Heart left ventricle (tissue), 13 donors: ENCODE data around the gene STK4.

Experiments
- POLR2A ChIP-seq, 2 donors: fragments of 450-650 bp; IDR thresholded peaks; one replicate each; pipeline ENCODE4 v1.6.1; 2017; ENCODE audit warnings: antibody characterized with exemption in 2 of 2, mild to moderate bottlenecking in 2 of 2, moderate library complexity in 2 of 2
- TF ChIP-seq, protein P1 (sequence below), 12 donors: fragments of 200-600 bp; sonication (generic) in 4 of 12; IDR thresholded peaks; one replicate each; pipeline versions ENCODE4 v1.5.0 to v1.8.0; 2018 to 2022; ENCODE audit warnings: antibody characterized with exemption in 12 of 12, mild to moderate bottlenecking in 5 of 12
- donor health status: ischemic (EF 13 %, LVEDD 7.1; RV severe dilation, severe dysfunction).
- donor health status: DM: no; HTN: yes; CAD: no.
- donor health status: DM: no; HTN: no; CAD: no.
- donor health status: ischemic (EF 25% LVEDD 6.9; RV normal size, moderate dysfunction).
- donor health status: ischemic (EF 25% LVEDD 5.7; RV mildly dilated, moderate dysfunction).
- donor health status: ischemic (EF 35%, LVEDD 5.7; RV mildly dilated, moderate dysfunction).
- donor health status: nonischemic (EF 11% LVEDD 7.7; RV severe dilation, severe dysfunction).
- donor health status: DM: yes; HTN: yes; CAD: no.
- donor health status: PGD.
- donor health status: ischemic (EF 29% LVEDD 5.4; RV normal size, mild dysfunction).
- donor health status: nonischemic (EF 23%, LVEDD 6.1; RV moderate dilation, normal function).

DNA sequence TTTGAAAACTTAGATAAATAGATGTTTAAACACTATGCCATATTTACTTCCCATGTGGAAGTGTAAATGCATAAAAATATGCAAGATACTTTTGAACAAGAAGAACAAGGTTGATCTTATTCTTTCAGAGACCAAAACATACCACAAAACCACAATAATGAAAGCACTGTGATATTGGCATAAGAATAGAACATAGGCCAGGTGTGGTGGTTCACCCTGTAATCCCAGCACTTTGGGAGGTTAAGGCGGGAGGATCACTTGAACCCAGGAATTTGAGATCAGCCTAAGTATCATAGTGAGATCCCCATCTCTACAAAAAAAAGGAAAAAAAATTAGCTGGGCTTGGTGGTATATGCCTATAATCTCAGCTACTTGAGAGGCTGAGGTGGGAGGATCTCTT, 68.1 kb downstream of the STK4 start:
- TF ChIP-seq, protein P1, sequence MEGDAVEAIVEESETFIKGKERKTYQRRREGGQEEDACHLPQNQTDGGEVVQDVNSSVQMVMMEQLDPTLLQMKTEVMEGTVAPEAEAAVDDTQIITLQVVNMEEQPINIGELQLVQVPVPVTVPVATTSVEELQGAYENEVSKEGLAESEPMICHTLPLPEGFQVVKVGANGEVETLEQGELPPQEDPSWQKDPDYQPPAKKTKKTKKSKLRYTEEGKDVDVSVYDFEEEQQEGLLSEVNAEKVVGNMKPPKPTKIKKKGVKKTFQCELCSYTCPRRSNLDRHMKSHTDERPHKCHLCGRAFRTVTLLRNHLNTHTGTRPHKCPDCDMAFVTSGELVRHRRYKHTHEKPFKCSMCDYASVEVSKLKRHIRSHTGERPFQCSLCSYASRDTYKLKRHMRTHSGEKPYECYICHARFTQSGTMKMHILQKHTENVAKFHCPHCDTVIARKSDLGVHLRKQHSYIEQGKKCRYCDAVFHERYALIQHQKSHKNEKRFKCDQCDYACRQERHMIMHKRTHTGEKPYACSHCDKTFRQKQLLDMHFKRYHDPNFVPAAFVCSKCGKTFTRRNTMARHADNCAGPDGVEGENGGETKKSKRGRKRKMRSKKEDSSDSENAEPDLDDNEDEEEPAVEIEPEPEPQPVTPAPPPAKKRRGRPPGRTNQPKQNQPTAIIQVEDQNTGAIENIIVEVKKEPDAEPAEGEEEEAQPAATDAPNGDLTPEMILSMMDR (IDR thresholded peaks at IDR 0.05) = no peak
- no peak for TF ChIP-seq POLR2A (IDR thresholded peaks at IDR 0.05)
